A549 (cell line): Measurements from ENCODE around the gene MTF1.

Experiments used
- HDAC2 ChIP-seq: fragments of 200-600 bp; sonication (generic); IDR thresholded peaks from 2 replicates; pipeline ENCODE4 v1.6.1; 2016
- NR3C1 ChIP-seq: fragments of >200 bp; sonication (Bioruptor Twin); formaldehyde crosslinking; IDR thresholded peaks from 3 replicates; pipeline ENCODE4 v1.6.1; 2017
- SMC3 ChIP-seq: fragments of >200 bp; sonication (Bioruptor Twin); formaldehyde crosslinking; IDR thresholded peaks from 3 replicates; pipeline ENCODE4 v1.6.1; 2018; ENCODE audit warnings: inconsistent platforms
- TF ChIP-seq, protein P1 (sequence below): IDR thresholded peaks from 2 replicates; pipeline ENCODE4 v1.6.1; 2012

- TF ChIP-seq, protein P1, sequence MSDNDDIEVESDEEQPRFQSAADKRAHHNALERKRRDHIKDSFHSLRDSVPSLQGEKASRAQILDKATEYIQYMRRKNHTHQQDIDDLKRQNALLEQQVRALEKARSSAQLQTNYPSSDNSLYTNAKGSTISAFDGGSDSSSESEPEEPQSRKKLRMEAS = no peak; the same call in 1 of the 2 replicates
- no peak for TF ChIP-seq NR3C1
- TF ChIP-seq HDAC2 = no peak
- TF ChIP-seq SMC3 = no peak
Observed at GRCh38 chr1:37765916-37766664, 93.3 kb downstream of the MTF1 start.
